Hematopoietic multipotent progenitor cell (in vitro differentiated cells): ENCODE measurements around the gene MARK3. TPM values are rescaled to one million over a fixed set of nuclear protein-coding genes. Genes with fewer than 3 reads are reported as not detected.

Experiments used
- DNase-seq, 3 donors: peaks; one replicate each; pipeline ENCODE4 v3.0.0-alpha.2; 2011 to 2015; ENCODE audit warnings: low read depth in 2 of 3, low spot score in 2 of 3
- total RNA-seq: library from RNA; depleted of rRNA; stranded (reverse); fragments of >200 nt; gene quantifications from one replicate; pipeline ENCODE4 v1.2.3, GENCODE V29; 2012

Gene MARK3
- total RNA-seq, 1 donor, result 51.4 TPM

- DNase-seq, result no peak
Measured at GRCh38 chr14:103362780-103363179, 22.4 kb upstream of the MARK3 start.

GRCh38 chr14:103366741-103367140, 18.5 kb upstream of the MARK3 start:
- no peak for DNase-seq

GRCh38 chr14:103367995-103368394, 17.2 kb upstream of the MARK3 start:
- no peak for DNase-seq

- DNase-seq, result no peak
Measured at GRCh38 chr14:103370087-103370486, 15.1 kb upstream of the MARK3 start.

- DNase-seq, result no peak
Measured at GRCh38 chr14:103372017-103372416, 13.2 kb upstream of the MARK3 start.

- no peak for DNase-seq
Measured at GRCh38 chr14:103372552-103373304, 12.5 kb upstream of the MARK3 start.

- no peak for DNase-seq
Measured at GRCh38 chr14:103374121-103374520, 11.1 kb upstream of the MARK3 start.

- DNase-seq, result no peak
Measured at GRCh38 chr14:103377522-103378037, 7.6 kb upstream of the MARK3 start.

GRCh38 chr14:103378038-103378854, 7.0 kb upstream of the MARK3 start:
- peak in 1 of 3 donors; percentile 28 for DNase-seq

- no peak for DNase-seq
Measured at GRCh38 chr14:103380719-103381377, 4.4 kb upstream of the MARK3 start.

- peak in 2 of 3 donors; percentile 44 to 53 for DNase-seq
Measured at GRCh38 chr14:103382376-103382775, 2.8 kb upstream of the MARK3 start.

- no peak for DNase-seq
Measured at GRCh38 chr14:103384450-103385151, 614 bp upstream of the MARK3 start.

GRCh38 chr14:103385929-103386712, 906 bp downstream of the MARK3 start:
- peak in 1 of 3 donors; percentile 20 for DNase-seq

GRCh38 chr14:103386713-103387329, 1.6 kb downstream of the MARK3 start:
- DNase-seq, result no peak

- no peak for DNase-seq
Measured at GRCh38 chr14:103388664-103389063, 3.4 kb downstream of the MARK3 start.

GRCh38 chr14:103390605-103391004, 5.4 kb downstream of the MARK3 start:
- DNase-seq, result no peak

GRCh38 chr14:103391048-103391447, 5.8 kb downstream of the MARK3 start:
- peak in 2 of 3 donors; percentile 70 to 85 for DNase-seq

GRCh38 chr14:103392106-103392505, 6.9 kb downstream of the MARK3 start:
- no peak for DNase-seq

GRCh38 chr14:103392572-103392971, 7.4 kb downstream of the MARK3 start:
- no peak for DNase-seq
